Mesenchymal stem cell (in vitro differentiated cells and primary cell): ENCODE data around the gene TNPO1.

Experiments used
- DNase-seq: peaks from one replicate; pipeline ENCODE4 v3.0.0-alpha.2; 2013
- H2AFZ ChIP-seq: one replicate; pipeline ENCODE4 v1.6.1; 2013; ENCODE audit warnings: low read depth, mild to moderate bottlenecking, control low read depth, inconsistent platforms, low read length, moderate library complexity
- H2AK5ac ChIP-seq: 2 replicates; pipeline ENCODE4 v1.6.1; 2013; ENCODE audit warnings: low read length, moderate library complexity, mild to moderate bottlenecking, inconsistent platforms; ENCODE audit not compliant: severe bottlenecking
- H2BK120ac ChIP-seq: one replicate; pipeline ENCODE4 v1.6.1; 2013; ENCODE audit warnings: low read depth, mild to moderate bottlenecking, inconsistent platforms, low read length, moderate library complexity
- H2BK12ac ChIP-seq, 2 experiments: one replicate each; pipeline ENCODE4 v1.6.1; 2013; ENCODE audit warnings: inconsistent platforms in 2 of 2, low read length in 2 of 2, mild to moderate bottlenecking in 2 of 2, moderate library complexity in 2 of 2, control low read depth in 1 of 2
- H2BK15ac ChIP-seq: one replicate; pipeline ENCODE4 v1.6.1; 2013; ENCODE audit warnings: mild to moderate bottlenecking, low read depth, inconsistent platforms; ENCODE audit not compliant: poor library complexity, severe bottlenecking
- H2BK5ac ChIP-seq: 2 replicates; pipeline ENCODE4 v1.6.1; 2013; ENCODE audit warnings: low read depth, mild to moderate bottlenecking, low read length, control low read depth, inconsistent platforms; ENCODE audit not compliant: poor library complexity, severe bottlenecking
- H3K14ac ChIP-seq, 2 experiments: one replicate each; pipeline ENCODE4 v1.6.1; 2013; ENCODE audit warnings: inconsistent platforms in 2 of 2, low read length in 2 of 2, control low read depth in 1 of 2, mild to moderate bottlenecking in 1 of 2, moderate library complexity in 1 of 2
- H3K18ac ChIP-seq, 2 experiments: one replicate each; pipeline ENCODE4 v1.6.1; 2013; ENCODE audit warnings: inconsistent platforms in 2 of 2, low read length in 2 of 2, control low read depth in 1 of 2, low read depth in 1 of 2, mild to moderate bottlenecking in 1 of 2
- H3K23ac ChIP-seq, 2 experiments: one replicate each; pipeline ENCODE4 v1.6.1; 2013; ENCODE audit warnings: inconsistent platforms in 2 of 2, low read length in 2 of 2, mild to moderate bottlenecking in 2 of 2, moderate library complexity in 2 of 2, control low read depth in 1 of 2
- H3K27ac ChIP-seq: 2 replicates; pipeline ENCODE4 v1.5.1; 2013; ENCODE audit warnings: mild to moderate bottlenecking, moderate library complexity, low read length, control low read depth, inconsistent platforms; ENCODE audit not compliant: poor library complexity, severe bottlenecking
- H3K27me3 ChIP-seq, 2 experiments: 2 replicates each; pipeline versions ENCODE4 v1.6.1 to v1.7.0; 2013; ENCODE audit warnings: low read length in 2 of 2, mild to moderate bottlenecking in 2 of 2, moderate library complexity in 2 of 2, control low read depth in 1 of 2, inconsistent platforms in 1 of 2; ENCODE audit not compliant: control insufficient read depth in 1 of 2, insufficient read depth in 1 of 2
- H3K36me3 ChIP-seq, 2 experiments: 2 replicates each; pipeline versions ENCODE4 v1.6.1 to v1.7.0; 2013; ENCODE audit warnings: low read length in 2 of 2, control low read depth in 1 of 2, inconsistent platforms in 1 of 2, low read depth in 1 of 2, mild to moderate bottlenecking in 1 of 2; ENCODE audit not compliant: insufficient read depth in 2 of 2, control insufficient read depth in 1 of 2
- H3K4ac ChIP-seq, 2 experiments: one replicate each; pipeline ENCODE4 v1.6.1; 2013; ENCODE audit warnings: inconsistent platforms in 2 of 2, low read length in 2 of 2, mild to moderate bottlenecking in 2 of 2, moderate library complexity in 2 of 2, control low read depth in 1 of 2, low read depth in 1 of 2
- H3K4me1 ChIP-seq: 2 replicates; pipeline ENCODE4 v1.6.1; 2013; ENCODE audit warnings: low read depth, low read length, control low read depth; ENCODE audit not compliant: control insufficient read depth, insufficient read depth
- H3K4me2 ChIP-seq: 2 replicates; pipeline ENCODE4 v1.6.1; 2013; ENCODE audit warnings: low read length, mild to moderate bottlenecking, inconsistent platforms; ENCODE audit not compliant: poor library complexity, severe bottlenecking
- H3K4me3 ChIP-seq, 2 experiments: 2 replicates each; pipeline versions ENCODE4 v1.5.1 to v1.7.0; 2013; ENCODE audit warnings: low read length in 2 of 2, mild to moderate bottlenecking in 2 of 2, control low read depth in 1 of 2, low read depth in 1 of 2; ENCODE audit not compliant: insufficient read depth in 1 of 2
- H3K79me1 ChIP-seq: replicated peaks from 2 replicates; pipeline ENCODE4 v1.6.1; 2013; ENCODE audit warnings: mild to moderate bottlenecking, control low read depth, low read length, inconsistent platforms; ENCODE audit not compliant: poor library complexity, severe bottlenecking
- H3K9ac ChIP-seq: 2 replicates; pipeline ENCODE4 v1.7.0; 2013; ENCODE audit warnings: mild to moderate bottlenecking, low read length, moderate library complexity
- H3K9me3 ChIP-seq: 2 replicates; pipeline ENCODE4 v1.7.0; 2013; ENCODE audit warnings: mild to moderate bottlenecking, low read length; ENCODE audit not compliant: control insufficient read depth
- H4K8ac ChIP-seq: one replicate; pipeline ENCODE4 v1.6.1; 2013; ENCODE audit warnings: inconsistent platforms, mild to moderate bottlenecking, low read length, moderate library complexity
- H4K91ac ChIP-seq: one replicate; pipeline ENCODE4 v1.6.1; 2013; ENCODE audit warnings: mild to moderate bottlenecking, low read length, inconsistent platforms
- WGBS: methylation state at CpG from one replicate; pipeline ENCODE4 v1.1.7; 2013; ENCODE audit warnings: mixed read lengths; 5-methylcytosine and 5-hydroxymethylcytosine counted together

Gene TNPO1

DNA sequence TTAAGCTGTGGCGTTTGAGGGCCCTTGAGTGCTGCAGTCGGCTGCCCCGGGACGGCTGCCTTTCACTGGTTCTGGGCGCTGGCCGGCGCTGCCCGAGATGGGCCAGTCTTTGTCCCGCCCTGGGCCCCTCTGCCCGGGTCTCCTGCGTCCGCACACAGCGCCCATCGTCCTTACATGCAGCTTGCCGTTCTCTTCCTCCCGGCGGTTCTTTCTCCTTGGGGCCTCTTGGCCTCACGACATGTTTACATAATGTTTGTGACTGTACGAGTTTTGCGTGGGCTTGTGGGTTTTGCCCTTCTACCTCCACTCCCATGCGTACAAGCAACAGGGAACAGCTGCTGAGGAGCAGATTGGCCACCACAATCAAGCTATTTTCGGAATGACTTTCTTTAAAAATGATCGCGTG is 618 bp downstream of the TNPO1 start:
- H4K8ac ChIP-seq, result peak overlapping the region; percentile 98
- H3K4me2 ChIP-seq, result peak overlapping the region; percentile 63
- peak overlapping the region; percentile 39 for H2BK5ac ChIP-seq
- WGBS, result 0% methylated on average over 22 of the region's 24 CpGs
- peak overlapping the region; percentile 97 to 99 for H3K18ac ChIP-seq
- H2BK12ac ChIP-seq, result peak overlapping the region in 1 of 2 experiments; percentile 91
- H3K27me3 ChIP-seq, result no peaks in the 10 kb centered on the region
- H2AK5ac ChIP-seq, result no peak overlapping the region
- H3K9me3 ChIP-seq, result no peaks in the 10 kb centered on the region
- H3K23ac ChIP-seq, result peak overlapping the region; percentile 67 to 98
- peak overlapping the region; percentile 93 for H3K27ac ChIP-seq
- peaks cover 0 to 6% of the 10 kb centered on the region in 2 experiments for H3K36me3 ChIP-seq
- peak; percentile 86 for DNase-seq
- H3K4me1 ChIP-seq, result no peaks in the 10 kb centered on the region
- peak overlapping the region; percentile 92 for H4K91ac ChIP-seq
- no peaks in the 10 kb centered on the region for H3K79me1 ChIP-seq
- H3K4me3 ChIP-seq, result peak overlapping the region; percentile 91 to 97
- H3K9ac ChIP-seq, result peak overlapping the region; percentile 97
- H3K4ac ChIP-seq, result peak overlapping the region; percentile 99 to 100
- H2BK15ac ChIP-seq, result peak overlapping the region; percentile 44
- no peak overlapping the region for H2AFZ ChIP-seq
- H2BK120ac ChIP-seq, result peak overlapping the region; percentile 96
- peak overlapping the region; percentile 95 to 100 for H3K14ac ChIP-seq

DNA sequence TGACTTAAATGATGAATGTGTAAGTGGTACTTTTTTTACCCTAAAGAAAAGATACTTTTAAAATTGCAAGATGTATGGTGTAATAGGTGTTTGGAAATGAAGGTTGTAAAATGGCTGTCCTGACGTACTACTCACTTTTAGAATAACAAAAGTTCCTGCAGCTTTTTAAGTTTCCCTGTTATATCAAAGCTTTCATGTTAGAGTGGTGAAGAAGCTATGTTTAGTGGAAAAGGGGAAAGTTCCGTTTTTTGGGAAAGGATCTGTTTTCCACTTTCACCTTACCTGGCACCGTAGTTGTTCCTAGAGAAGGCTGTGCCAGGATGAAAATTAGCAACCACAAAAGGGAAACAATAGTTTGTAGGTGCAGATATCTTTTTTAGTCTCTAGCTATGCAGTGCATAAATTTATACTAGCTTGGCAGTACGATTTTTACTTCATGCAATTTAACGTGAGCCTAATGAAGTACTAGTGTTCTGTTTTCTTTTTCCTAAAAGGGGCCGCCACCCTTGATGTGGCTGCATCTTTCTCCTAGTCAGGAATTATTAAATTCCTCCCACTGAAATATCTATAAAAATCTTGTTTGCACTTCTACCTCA is 1.3 kb downstream of the TNPO1 start:
- H2BK120ac ChIP-seq, result no peak overlapping the region
- 9% methylated on average over 5 of the region's 6 CpGs for WGBS
- H3K23ac ChIP-seq, result no peak overlapping the region
- H3K14ac ChIP-seq, result no peak overlapping the region
- H3K4me1 ChIP-seq, result peaks cover 3% of the 10 kb centered on the region
- peak overlapping the region in 1 of 2 experiments; percentile 97 for H3K4me3 ChIP-seq
- H3K4me2 ChIP-seq, result peak overlapping the region; percentile 36
- no peak overlapping the region for H4K91ac ChIP-seq
- peaks cover 0 to 6% of the 10 kb centered on the region in 2 experiments for H3K36me3 ChIP-seq
- no peak overlapping the region for H3K27ac ChIP-seq
- no peak overlapping the region for H2BK15ac ChIP-seq
- no peak overlapping the region for H2AFZ ChIP-seq
- H2AK5ac ChIP-seq, result no peak overlapping the region
- H3K9me3 ChIP-seq, result no peaks in the 10 kb centered on the region
- no peaks in the 10 kb centered on the region for H3K27me3 ChIP-seq
- H2BK12ac ChIP-seq, result no peak overlapping the region
- H3K79me1 ChIP-seq, result no peaks in the 10 kb centered on the region
- H4K8ac ChIP-seq, result no peak overlapping the region
- H3K18ac ChIP-seq, result no peak overlapping the region
- peak; percentile 38 for DNase-seq
- H3K4ac ChIP-seq, result no peak overlapping the region
- H2BK5ac ChIP-seq, result no peak overlapping the region
- peak overlapping the region; percentile 97 for H3K9ac ChIP-seq

DNA sequence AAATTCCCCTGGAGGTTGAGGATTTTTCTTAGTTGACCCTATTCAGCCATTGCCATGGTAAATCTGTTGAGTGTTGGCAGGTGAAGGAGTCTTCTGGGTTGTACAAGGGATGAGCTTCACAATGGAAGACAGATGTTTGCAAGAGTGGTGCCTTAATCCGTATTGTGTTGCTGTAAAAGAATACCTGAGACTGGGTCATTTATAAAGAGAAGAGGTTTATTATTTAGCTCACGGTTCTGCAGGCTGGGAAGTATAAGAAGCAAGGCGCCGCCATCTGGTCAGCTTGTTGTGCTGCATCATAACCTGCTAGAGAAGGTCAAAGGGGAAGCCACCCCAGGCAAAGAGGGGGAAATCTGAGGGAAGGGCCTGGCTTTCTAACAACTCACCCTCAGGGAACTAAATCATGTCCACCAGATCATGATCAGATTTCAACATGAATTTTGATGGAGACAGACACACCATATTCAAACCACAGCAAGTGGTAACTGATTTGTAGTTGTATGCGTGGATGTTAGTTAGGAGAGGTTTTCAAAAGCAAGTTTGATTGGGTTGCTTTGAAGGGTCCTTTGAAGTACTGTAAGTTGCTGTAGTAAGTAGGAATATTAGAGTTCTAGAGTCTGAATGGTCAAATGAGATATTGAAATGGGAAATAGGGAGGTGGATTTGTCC is 2.5 kb downstream of the TNPO1 start:
- Histone ChIP-seq H3K27me3 (no peaks in the 10 kb centered on the region), H2AK5ac (no peak overlapping the region), H3K4me1 (peaks cover 3% of the 10 kb centered on the region), H3K27ac (no peak overlapping the region), H2BK120ac (no peak overlapping the region), H3K4ac (no peak overlapping the region), H3K18ac (no peak overlapping the region), H4K91ac (no peak overlapping the region), H2BK15ac (no peak overlapping the region), H2AFZ (no peak overlapping the region), H2BK12ac (no peak overlapping the region), H3K9ac (peak overlapping the region; percentile 97), H2BK5ac (no peak overlapping the region), H3K4me2 (peak overlapping the region; percentile 51), H3K9me3 (no peaks in the 10 kb centered on the region), H3K36me3 (peaks cover 0 to 6% of the 10 kb centered on the region in 2 experiments), H3K4me3 (peak overlapping the region in 1 of 2 experiments; percentile 97), H3K23ac (no peak overlapping the region), H3K14ac (no peak overlapping the region), H3K79me1 (peaks cover 2% of the 10 kb centered on the region), H4K8ac (no peak overlapping the region)
- WGBS, result 19% methylated on average over 5 of the region's 5 CpGs
- DNase-seq, result peak; percentile 79

DNA sequence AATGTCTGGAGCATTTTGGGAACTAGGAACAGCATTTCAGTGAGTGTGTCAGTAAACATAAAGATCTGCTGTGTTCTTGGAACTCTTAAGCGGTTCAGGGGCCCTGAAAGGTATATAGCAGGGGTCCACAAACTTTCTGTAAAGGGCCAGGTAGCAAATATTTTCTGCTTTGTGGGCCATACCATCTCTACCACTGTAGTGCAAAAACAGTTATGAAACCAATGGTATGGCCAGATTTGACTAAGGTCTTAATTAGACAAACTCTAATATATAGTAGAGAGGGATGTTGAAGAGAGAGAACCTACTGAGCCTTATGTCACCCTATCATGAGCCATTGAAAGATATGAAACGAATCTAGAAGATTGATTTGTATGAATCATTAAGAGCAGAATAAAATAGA is 5.3 kb downstream of the TNPO1 start:
- Histone ChIP-seq H3K4me1 (peaks cover 3% of the 10 kb centered on the region), H2AK5ac (no peak overlapping the region), H2BK12ac (no peak overlapping the region), H3K79me1 (peaks cover 10% of the 10 kb centered on the region), H2AFZ (no peak overlapping the region), H3K27me3 (no peaks in the 10 kb centered on the region), H2BK5ac (no peak overlapping the region), H3K4ac (no peak overlapping the region), H3K23ac (no peak overlapping the region), H4K91ac (no peak overlapping the region), H4K8ac (no peak overlapping the region), H3K4me2 (no peak overlapping the region), H3K27ac (no peak overlapping the region), H2BK15ac (no peak overlapping the region), H3K9me3 (no peaks in the 10 kb centered on the region), H3K9ac (peak overlapping the region; percentile 25), H3K4me3 (no peak overlapping the region), H2BK120ac (no peak overlapping the region), H3K18ac (peak overlapping the region in 1 of 2 experiments; percentile 26), H3K14ac (no peak overlapping the region), H3K36me3 (peaks cover 0 to 12% of the 10 kb centered on the region in 2 experiments)
- WGBS, result 88% methylated on average over 1 of the region's 2 CpGs
- no peak for DNase-seq
